GM18868 (cell line): ENCODE measurements around the gene CBX3.
A peak's percentile ranks its signal among the peaks of the same experiment; 100 is the strongest.
"Not testable (repeated sequence)": the region's sequence is repeated elsewhere in the genome, so short reads cannot be mapped to it uniquely, and the experiment has no call there.

Experiments used
- ATAC-seq: cut with Tn5 transposase; IDR thresholded peaks from one replicate; pipeline ENCODE4 v1.9.1; 2021; ENCODE audit warnings: mild to moderate bottlenecking, moderate library complexity; ENCODE audit not compliant: unreplicated experiment

Gene CBX3

GRCh38 chr7:26201247-26202018 lies at the start of gene CBX3:
Gene CBX3, plus strand, starts transcription at chr7:26201745. Its CDS starts 1,254 bp downstream, at chr7:26202999.
- ATAC-seq: peak; percentile 45

- ATAC-seq: peak; percentile 72
Measured at GRCh38 chr7:26151953-26152781, 49.4 kb upstream of the CBX3 start, which contains the start of gene NFE2L3. Gene NFE2L3, plus strand, starts transcription at chr7:26152198. Its CDS starts 301 bp downstream, at chr7:26152499.

GRCh38 chr7:26152782-26153240 lies 48.7 kb upstream of the CBX3 start:
- peak; percentile 18 for ATAC-seq

GRCh38 chr7:26153241-26153822 lies 48.2 kb upstream of the CBX3 start:
- no peak for ATAC-seq

- ATAC-seq: no peak
Measured at GRCh38 chr7:26153823-26154783, 47.4 kb upstream of the CBX3 start.

GRCh38 chr7:26155531-26156375 lies 45.8 kb upstream of the CBX3 start:
- no peak for ATAC-seq

- peak; percentile 44 for ATAC-seq
Measured at GRCh38 chr7:26156451-26157420, 44.8 kb upstream of the CBX3 start.

- ATAC-seq: no peak
Measured at GRCh38 chr7:26157520-26158105, 43.9 kb upstream of the CBX3 start.

- ATAC-seq: no peak
Measured at GRCh38 chr7:26159243-26159642, 42.3 kb upstream of the CBX3 start.

GRCh38 chr7:26160896-26161295 lies 40.6 kb upstream of the CBX3 start:
- ATAC-seq: no peak

GRCh38 chr7:26162431-26162830 lies 39.1 kb upstream of the CBX3 start:
- no peak for ATAC-seq

- ATAC-seq: not testable (repeated sequence)
Measured at GRCh38 chr7:26163804-26164203, 37.7 kb upstream of the CBX3 start.

- ATAC-seq: no peak
Measured at GRCh38 chr7:26165950-26166683, 35.4 kb upstream of the CBX3 start.

- ATAC-seq: peak; percentile 76
Measured at GRCh38 chr7:26166684-26167266, 34.8 kb upstream of the CBX3 start.

- ATAC-seq: peak; percentile 63
Measured at GRCh38 chr7:26167303-26167934, 34.1 kb upstream of the CBX3 start.

GRCh38 chr7:26168458-26169023 lies 33.0 kb upstream of the CBX3 start:
- ATAC-seq: no peak
